ENCODE results near the gene ARHGEF40. TPM values are rescaled to one million over a fixed set of nuclear protein-coding genes. Genes with fewer than 3 reads are reported as not detected.
A peak's percentile ranks its signal among the peaks of the same experiment; 100 is the strongest.

ARHGEF40 gene
- total RNA-seq, 1 experiment from 2014 or later: 3.6 TPM

DNA sequence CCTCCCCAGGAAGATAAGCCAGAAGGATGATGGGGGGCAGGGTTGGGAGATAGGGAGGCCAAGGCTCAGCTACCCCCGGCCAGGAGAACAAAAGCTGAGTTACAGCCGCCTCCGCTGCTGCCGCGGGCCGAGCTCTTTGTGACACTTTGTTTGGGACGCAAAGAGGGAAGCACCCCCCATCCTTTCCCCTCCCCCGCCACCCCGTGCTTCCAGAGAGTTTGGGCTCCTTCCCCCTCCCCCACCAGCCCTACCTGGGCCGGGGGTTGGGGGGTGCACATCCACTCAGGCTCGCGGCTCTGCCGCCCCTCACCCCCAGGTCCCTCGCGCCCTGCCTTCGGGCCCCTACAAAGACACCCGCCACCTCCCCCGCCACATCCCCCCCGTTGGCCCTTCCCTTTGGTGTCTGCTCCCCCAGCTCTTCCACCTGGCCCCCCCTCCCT lies 27.6 kb downstream of the ARHGEF40 start:
- Mint-ChIP-seq H3K27me3 (ENCODE audit: insufficient read depth, unreplicated experiment) (no peaks in the 10 kb centered on the region), H3K4me1 (ENCODE audit: insufficient read depth, unreplicated experiment) (peaks cover 33% of the 10 kb centered on the region), H3K36me3 (ENCODE audit: insufficient read depth, unreplicated experiment) (peaks cover 6% of the 10 kb centered on the region), H3K27ac (ENCODE audit: low read depth, unreplicated experiment) (peak overlapping the region; percentile 71), H3K4me3 (ENCODE audit: unreplicated experiment) (peak overlapping the region; percentile 70), H3K9me3 (ENCODE audit: unreplicated experiment) (no peaks in the 10 kb centered on the region)
- ChIA-PET POLR2A (interaction anchor here (0.6 to 4.5 kb wide), 6 partner anchors 7 to 416 kb away, joined by 3 to 37 read pairs (median 6); partner anchors contain the start of genes ARHGEF40 and RNASE7), CTCF (interaction anchor here (0.9 to 7.3 kb wide), 8 partner anchors 7 to 93 kb away, joined by 3 to 241 read pairs (median 4); partner anchors contain the start of genes ARHGEF40 and TMEM253)
- TF ChIP-seq, protein P1, sequence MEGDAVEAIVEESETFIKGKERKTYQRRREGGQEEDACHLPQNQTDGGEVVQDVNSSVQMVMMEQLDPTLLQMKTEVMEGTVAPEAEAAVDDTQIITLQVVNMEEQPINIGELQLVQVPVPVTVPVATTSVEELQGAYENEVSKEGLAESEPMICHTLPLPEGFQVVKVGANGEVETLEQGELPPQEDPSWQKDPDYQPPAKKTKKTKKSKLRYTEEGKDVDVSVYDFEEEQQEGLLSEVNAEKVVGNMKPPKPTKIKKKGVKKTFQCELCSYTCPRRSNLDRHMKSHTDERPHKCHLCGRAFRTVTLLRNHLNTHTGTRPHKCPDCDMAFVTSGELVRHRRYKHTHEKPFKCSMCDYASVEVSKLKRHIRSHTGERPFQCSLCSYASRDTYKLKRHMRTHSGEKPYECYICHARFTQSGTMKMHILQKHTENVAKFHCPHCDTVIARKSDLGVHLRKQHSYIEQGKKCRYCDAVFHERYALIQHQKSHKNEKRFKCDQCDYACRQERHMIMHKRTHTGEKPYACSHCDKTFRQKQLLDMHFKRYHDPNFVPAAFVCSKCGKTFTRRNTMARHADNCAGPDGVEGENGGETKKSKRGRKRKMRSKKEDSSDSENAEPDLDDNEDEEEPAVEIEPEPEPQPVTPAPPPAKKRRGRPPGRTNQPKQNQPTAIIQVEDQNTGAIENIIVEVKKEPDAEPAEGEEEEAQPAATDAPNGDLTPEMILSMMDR (IDR thresholded peaks at IDR 0.05; ENCODE audit: unreplicated experiment): no peak
- no peak for DNase-seq (ENCODE audit: unreplicated experiment)
- intact Hi-C loops (cut with micrococcal nuclease): loop anchor here (5.0 kb wide), 1 partner anchor 485 kb away; no protein-coding TSS in a partner anchor
- BruUV-seq (replicated peaks): no TSS peak

DNA sequence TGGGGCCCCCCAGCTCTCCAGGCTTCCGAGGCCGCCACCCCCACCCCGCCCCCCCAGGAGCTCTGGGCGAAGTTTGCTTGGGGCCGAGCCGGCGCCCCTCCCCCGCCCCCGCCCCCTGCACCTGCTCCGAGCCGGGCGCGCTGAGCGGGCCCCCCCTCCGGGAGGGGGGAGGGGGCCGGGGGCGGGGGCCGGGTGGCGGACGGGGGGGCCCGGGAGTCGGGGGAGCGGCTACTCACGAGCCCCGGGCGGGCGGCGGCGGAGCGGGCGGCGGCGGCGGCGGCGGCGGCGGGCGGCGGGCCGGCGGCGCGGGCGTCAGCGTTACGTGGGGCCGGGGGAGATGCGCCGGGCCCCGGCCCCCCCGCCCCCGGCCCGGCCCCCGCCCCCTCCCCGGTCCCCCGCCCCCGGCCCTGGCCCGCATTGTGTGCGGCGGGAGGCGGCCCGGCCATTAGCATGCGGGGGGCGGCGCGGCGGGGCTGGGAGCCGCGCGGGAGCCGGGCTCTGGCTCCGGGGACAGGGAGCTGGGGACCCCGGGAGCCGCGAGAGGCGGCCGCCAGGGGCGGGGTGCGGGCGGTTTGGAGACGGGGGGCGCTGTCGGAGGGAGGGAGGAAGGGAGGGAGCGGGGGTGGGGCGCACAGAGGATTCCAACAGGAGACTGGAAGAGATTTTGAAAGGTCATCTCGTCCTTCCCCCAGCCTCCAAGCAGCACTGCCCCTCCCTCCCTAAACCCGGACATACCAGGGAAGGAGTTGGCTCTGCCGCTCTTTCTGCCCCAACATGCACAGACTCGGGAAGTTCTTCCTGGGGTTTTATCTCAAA lies 28.2 kb downstream of the ARHGEF40 start, which contains the start of gene ZNF219:
Gene ZNF219 (minus strand): TSS at position 580 of the 816 bp plus-strand sequence. CDS start 5,064 bp downstream, outside the sequence.
- H3K27me3 Mint-ChIP-seq (ENCODE audit: insufficient read depth, unreplicated experiment): no peaks in the 10 kb centered on the region
- intact Hi-C loops (cut with micrococcal nuclease): loop anchor here (5.0 kb wide), 1 partner anchor 486 kb away; no protein-coding TSS in a partner anchor
- CTCF ChIA-PET: interaction anchor here (1.0 to 7.3 kb wide), 6 partner anchors 6 to 85 kb away, joined by 3 to 241 read pairs (median 5); partner anchors contain the start of genes ARHGEF40 and TMEM253

DNA sequence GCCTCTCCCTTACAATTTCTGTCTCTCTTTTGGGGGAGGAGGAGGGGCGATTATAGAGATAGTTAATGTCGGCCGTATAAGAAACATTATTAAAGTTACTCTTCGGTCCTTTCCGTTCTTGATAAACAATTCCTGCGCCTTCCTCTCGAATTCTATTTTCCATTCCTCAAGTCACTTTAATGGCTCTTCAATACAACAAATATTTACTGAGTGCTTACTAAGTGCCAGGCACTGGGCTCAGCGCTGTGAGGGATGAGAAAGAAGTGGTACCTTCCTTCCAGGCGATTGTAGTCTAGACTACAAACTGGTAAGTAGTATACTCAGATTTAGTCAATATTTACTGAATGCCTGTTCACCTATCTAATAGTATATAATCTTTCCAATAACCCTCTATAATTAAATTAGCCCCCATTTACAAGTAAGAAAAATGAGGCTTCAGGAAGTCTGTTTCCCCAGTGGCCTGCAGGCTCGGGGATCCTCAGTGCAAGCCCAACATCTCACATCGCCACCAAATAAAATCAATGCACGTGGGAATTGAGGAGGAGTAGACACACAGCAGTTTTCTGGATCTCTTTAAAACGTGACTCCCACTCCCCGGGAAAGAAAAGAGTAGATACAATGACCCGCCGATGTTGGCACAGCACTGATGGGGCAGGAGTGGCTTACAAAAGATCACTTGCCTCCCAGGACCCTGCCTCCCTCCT lies 28.9 kb downstream of the ARHGEF40 start:
- Mint-ChIP-seq H3K36me3 (ENCODE audit: insufficient read depth, unreplicated experiment) (no peaks in the 10 kb centered on the region), H3K27ac (ENCODE audit: low read depth, unreplicated experiment) (peak overlapping the region; percentile 90), H3K4me3 (ENCODE audit: unreplicated experiment) (peak overlapping the region; percentile 85), H3K27me3 (ENCODE audit: insufficient read depth, unreplicated experiment) (no peaks in the 10 kb centered on the region), H3K4me1 (ENCODE audit: insufficient read depth, unreplicated experiment) (peaks cover 36% of the 10 kb centered on the region), H3K9me3 (ENCODE audit: unreplicated experiment) (no peaks in the 10 kb centered on the region)
- no peak for DNase-seq (ENCODE audit: unreplicated experiment)
- BruUV-seq (replicated peaks): TSS peak; percentile 91
- ChIA-PET CTCF (interaction anchor here (1.1 to 10.5 kb wide), 4 partner anchors 32 to 85 kb away, joined by 3 to 248 read pairs (median 66); no protein-coding TSS in a partner anchor), POLR2A (interaction anchor here (0.6 to 1.6 kb wide), 3 partner anchors 10 to 110 kb away, joined by 3 to 4 read pairs (median 3); no protein-coding TSS in a partner anchor)
- TF ChIP-seq, protein P1 (IDR thresholded peaks at IDR 0.05; ENCODE audit: unreplicated experiment): no peak
- intact Hi-C loops (cut with micrococcal nuclease): loop anchor here (5.0 kb wide), 1 partner anchor 487 kb away; no protein-coding TSS in a partner anchor

More for the DNA sequence above, 28.2 kb downstream of the ARHGEF40 start, which contains the start of gene ZNF219:
- BruUV-seq (replicated peaks): no TSS peak
- peak within 1 kb of the TSS; percentile 85 for H3K4me3 Mint-ChIP-seq (ENCODE audit: unreplicated experiment)
- POLR2A ChIA-PET: interaction anchor here (1.2 to 1.6 kb wide), 2 partner anchors 28 to 31 kb away, joined by 4 to 7 read pairs; partner anchors contain the start of gene ARHGEF40
- TF ChIP-seq, protein P1 (IDR thresholded peaks at IDR 0.05; ENCODE audit: unreplicated experiment): no peak
- peak; percentile 67 for DNase-seq (ENCODE audit: unreplicated experiment)
- H3K27ac Mint-ChIP-seq (ENCODE audit: low read depth, unreplicated experiment): peak within 1 kb of the TSS; percentile 90
- H3K4me1 Mint-ChIP-seq (ENCODE audit: insufficient read depth, unreplicated experiment): peaks cover 34% of the 10 kb centered on the region
- peaks cover under 1% of the 10 kb centered on the region for H3K36me3 Mint-ChIP-seq (ENCODE audit: insufficient read depth, unreplicated experiment)
- no peaks in the 10 kb centered on the region for H3K9me3 Mint-ChIP-seq (ENCODE audit: unreplicated experiment)

All from MCF 10A (cell line).